ENCODE data around the gene NXPH4.

DNA sequence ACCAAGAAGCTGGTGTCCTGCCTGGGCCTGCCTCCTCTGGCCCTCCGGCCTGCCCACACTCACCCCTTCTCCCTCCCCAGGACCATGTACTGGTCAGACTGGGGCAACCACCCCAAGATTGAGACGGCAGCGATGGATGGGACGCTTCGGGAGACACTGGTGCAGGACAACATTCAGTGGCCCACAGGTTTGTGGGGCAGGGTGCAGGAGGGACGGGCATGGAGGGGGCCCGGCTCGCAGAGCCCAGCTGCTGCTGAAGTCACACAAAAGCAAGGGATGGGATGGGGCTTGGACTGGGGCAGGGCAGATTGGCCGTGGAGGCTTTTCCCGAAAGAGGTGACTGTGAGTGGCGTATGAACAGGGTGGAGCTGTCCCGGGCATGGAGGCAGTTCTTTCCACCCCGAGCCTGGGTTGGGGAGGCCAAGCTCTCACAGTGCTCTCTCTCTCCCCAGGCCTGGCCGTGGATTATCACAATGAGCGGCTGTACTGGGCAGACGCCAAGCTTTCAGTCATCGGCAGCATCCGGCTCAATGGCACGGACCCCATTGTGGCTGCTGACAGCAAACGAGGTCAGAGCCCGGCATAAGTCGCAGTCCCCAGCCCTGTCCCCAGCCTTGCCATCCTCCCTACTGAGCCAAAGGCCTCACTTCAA, 7.8 kb upstream of the NXPH4 start:
- TF ChIP-seq, protein P1, sequence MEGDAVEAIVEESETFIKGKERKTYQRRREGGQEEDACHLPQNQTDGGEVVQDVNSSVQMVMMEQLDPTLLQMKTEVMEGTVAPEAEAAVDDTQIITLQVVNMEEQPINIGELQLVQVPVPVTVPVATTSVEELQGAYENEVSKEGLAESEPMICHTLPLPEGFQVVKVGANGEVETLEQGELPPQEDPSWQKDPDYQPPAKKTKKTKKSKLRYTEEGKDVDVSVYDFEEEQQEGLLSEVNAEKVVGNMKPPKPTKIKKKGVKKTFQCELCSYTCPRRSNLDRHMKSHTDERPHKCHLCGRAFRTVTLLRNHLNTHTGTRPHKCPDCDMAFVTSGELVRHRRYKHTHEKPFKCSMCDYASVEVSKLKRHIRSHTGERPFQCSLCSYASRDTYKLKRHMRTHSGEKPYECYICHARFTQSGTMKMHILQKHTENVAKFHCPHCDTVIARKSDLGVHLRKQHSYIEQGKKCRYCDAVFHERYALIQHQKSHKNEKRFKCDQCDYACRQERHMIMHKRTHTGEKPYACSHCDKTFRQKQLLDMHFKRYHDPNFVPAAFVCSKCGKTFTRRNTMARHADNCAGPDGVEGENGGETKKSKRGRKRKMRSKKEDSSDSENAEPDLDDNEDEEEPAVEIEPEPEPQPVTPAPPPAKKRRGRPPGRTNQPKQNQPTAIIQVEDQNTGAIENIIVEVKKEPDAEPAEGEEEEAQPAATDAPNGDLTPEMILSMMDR (IDR thresholded peaks at IDR 0.05) = no peak
- TF ChIP-seq EP300 (IDR thresholded peaks at IDR 0.05) = no peak
- TF ChIP-seq POLR2A (IDR thresholded peaks at IDR 0.05) = no peak
- TF ChIP-seq POLR2AphosphoS5 (IDR thresholded peaks at IDR 0.05) = no peak
